ENCODE results near the gene PERM1. TPM values are rescaled to one million over a fixed set of nuclear protein-coding genes. Genes with fewer than 3 reads are reported as not detected.

PERM1 gene
- total and polyA plus RNA-seq, 2 of the 13 experiments (the other 11 are each of a cell fraction or from before 2014, with no cell fraction given), result 0.04 to 0.29 TPM

DNA sequence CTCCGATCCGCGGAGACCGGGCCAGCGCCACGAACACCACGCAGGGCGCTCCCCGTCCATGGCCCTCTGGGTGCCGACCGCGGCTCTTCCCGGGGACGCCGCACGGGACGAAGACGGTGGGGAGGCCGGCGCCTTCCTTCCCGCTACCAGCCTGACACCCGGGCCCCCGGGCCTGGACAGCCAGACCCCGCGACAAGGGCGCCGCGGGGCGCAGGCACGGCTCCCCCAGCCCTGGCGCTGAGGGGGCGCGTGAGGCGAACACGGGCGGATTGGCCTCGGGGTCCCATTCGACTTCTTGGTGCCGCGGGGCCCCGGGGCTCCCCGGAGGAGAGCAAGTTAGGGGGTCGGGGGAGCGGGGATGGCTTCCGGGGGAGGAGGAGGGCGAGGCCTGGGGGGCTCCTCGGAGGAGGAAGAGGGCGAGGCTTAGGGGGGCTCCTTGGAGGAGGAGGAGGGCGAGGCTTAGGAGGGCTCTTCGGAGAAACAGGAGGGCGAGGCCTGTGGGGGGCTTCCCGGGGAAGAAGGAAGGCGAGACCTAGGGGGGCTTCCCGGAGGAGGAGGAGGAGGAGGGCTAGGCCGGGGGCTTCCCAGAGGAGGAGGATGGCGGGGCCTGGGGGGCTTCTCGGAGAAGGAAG, 22.0 kb downstream of the PERM1 start:
- ATAC-seq (peak; percentile 65), FAIRE-seq (no peak), DNase-seq (ENCODE audit: low spot score) (no peak)
- TF ChIP-seq KDM3A (CRISPR knock-in tag; IDR thresholded peaks at IDR 0.05; ENCODE audit: low read depth) (peak; percentile 15; the same call in 1 of the 2 replicates), ZNF790 (CRISPR knock-in tag; IDR thresholded peaks at IDR 0.05; ENCODE audit: borderline replicate concordance) (peak; percentile 56; the same call in 1 of the 2 replicates), ELF1 (CRISPR knock-in tag; IDR thresholded peaks at IDR 0.05) (no peak), ZNF234 (CRISPR knock-in tag; conservative IDR thresholded peaks at IDR 0.05) (0 out of 2 replicates have a peak, but pooled peaks have one; percentile 17), ZNF777 (CRISPR knock-in tag; IDR thresholded peaks at IDR 0.05) (0 out of 2 replicates have a peak, but pooled peaks have one; percentile 0), ZNF788 (CRISPR knock-in tag; IDR thresholded peaks at IDR 0.05; ENCODE audit: borderline replicate concordance) (0 out of 2 replicates have a peak, but pooled peaks have one; percentile 0), ZNF20 (CRISPR knock-in tag; IDR thresholded peaks at IDR 0.05) (no peak), ARID2 (CRISPR knock-in tag; IDR thresholded peaks at IDR 0.05; ENCODE audit: borderline replicate concordance) (no peak), ZNF362 (CRISPR knock-in tag; IDR thresholded peaks at IDR 0.05; ENCODE audit: borderline replicate concordance) (no peak), ZNF670 (CRISPR knock-in tag; IDR thresholded peaks at IDR 0.05; ENCODE audit: borderline replicate concordance) (no peak), ZSCAN21 (CRISPR knock-in tag; IDR thresholded peaks at IDR 0.05; ENCODE audit: borderline replicate concordance) (no peak), ZSCAN31 (CRISPR knock-in tag; IDR thresholded peaks at IDR 0.05; ENCODE audit: low read depth) (0 out of 2 replicates have a peak, but pooled peaks have one; percentile 2), ZNF121 (CRISPR knock-in tag; IDR thresholded peaks at IDR 0.05) (peak; percentile 82)
- TF ChIP-seq, protein P1, sequence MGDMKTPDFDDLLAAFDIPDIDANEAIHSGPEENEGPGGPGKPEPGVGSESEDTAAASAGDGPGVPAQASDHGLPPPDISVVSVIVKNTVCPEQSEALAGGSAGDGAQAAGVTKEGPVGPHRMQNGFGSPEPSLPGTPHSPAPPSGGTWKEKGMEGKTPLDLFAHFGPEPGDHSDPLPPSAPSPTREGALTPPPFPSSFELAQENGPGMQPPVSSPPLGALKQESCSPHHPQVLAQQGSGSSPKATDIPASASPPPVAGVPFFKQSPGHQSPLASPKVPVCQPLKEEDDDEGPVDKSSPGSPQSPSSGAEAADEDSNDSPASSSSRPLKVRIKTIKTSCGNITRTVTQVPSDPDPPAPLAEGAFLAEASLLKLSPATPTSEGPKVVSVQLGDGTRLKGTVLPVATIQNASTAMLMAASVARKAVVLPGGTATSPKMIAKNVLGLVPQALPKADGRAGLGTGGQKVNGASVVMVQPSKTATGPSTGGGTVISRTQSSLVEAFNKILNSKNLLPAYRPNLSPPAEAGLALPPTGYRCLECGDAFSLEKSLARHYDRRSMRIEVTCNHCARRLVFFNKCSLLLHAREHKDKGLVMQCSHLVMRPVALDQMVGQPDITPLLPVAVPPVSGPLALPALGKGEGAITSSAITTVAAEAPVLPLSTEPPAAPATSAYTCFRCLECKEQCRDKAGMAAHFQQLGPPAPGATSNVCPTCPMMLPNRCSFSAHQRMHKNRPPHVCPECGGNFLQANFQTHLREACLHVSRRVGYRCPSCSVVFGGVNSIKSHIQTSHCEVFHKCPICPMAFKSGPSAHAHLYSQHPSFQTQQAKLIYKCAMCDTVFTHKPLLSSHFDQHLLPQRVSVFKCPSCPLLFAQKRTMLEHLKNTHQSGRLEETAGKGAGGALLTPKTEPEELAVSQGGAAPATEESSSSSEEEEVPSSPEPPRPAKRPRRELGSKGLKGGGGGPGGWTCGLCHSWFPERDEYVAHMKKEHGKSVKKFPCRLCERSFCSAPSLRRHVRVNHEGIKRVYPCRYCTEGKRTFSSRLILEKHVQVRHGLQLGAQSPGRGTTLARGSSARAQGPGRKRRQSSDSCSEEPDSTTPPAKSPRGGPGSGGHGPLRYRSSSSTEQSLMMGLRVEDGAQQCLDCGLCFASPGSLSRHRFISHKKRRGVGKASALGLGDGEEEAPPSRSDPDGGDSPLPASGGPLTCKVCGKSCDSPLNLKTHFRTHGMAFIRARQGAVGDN (CRISPR knock-in tag; IDR thresholded peaks at IDR 0.05), result peak; percentile 13; the same call in 1 of the 2 replicates
- H3K4me3 ChIP-seq (replicated peaks in 1 of 3; ENCODE audit: insufficient read depth in 1 of 3, low read depth in 2 of 3, low read length in 3 of 3), result peak overlapping the region; percentile 83 to 100 (median 99)
- ChIA-PET CTCF (ENCODE audit: low intra/inter-chr PET ratio, low total read pairs) (no interaction called here), POLR2A (interaction anchor here (0.6 to 1.7 kb wide), 2 partner anchors 19 to 42 kb away, joined by 3 to 10 read pairs; no protein-coding TSS in a partner anchor)
- in situ Hi-C loops (cut with HindIII; ENCODE audit: extremely low pct_ligation_motif_present, low pct_unique_long_range_greater_than_20kb), result no loop called here
- intact Hi-C loops (cut with micrococcal nuclease; ENCODE audit: unreplicated experiment), result loop anchor here (2.0 kb wide), 1 partner anchor 19 kb away; no protein-coding TSS in a partner anchor
- no peak overlapping the region for H3K27ac ChIP-seq (ENCODE audit: extremely low read length, insufficient read depth, low read length)
- no peaks in the 10 kb centered on the region for H3K9me3 ChIP-seq (ENCODE audit: low read length)
- H3K9ac ChIP-seq (ENCODE audit: insufficient read depth, low read depth, low read length), result peak overlapping the region; percentile 75
- H3K4me2 ChIP-seq (ENCODE audit: low read depth, low read length), result peak overlapping the region; percentile 88
- 6% methylated on average over 31 of the region's 57 CpGs for WGBS (ENCODE audit: low lambda C conversion rate)
- peaks cover 17% of the 10 kb centered on the region for H3K4me1 ChIP-seq (ENCODE audit: insufficient read depth, low read length)
- no TSS peak for BruUV-seq (replicated peaks)
- peaks cover 0 to 4% of the 10 kb centered on the region in 2 experiments; a peak in 1 of 5 replicates for H3K27me3 ChIP-seq (ENCODE audit: control insufficient read depth in 1 of 2, insufficient read depth in 2 of 2, low read length in 2 of 2)
- peaks cover 14 to 28% of the 10 kb centered on the region in 2 experiments for H3K36me3 ChIP-seq (replicated peaks in 1 of 2; ENCODE audit: control insufficient read depth in 1 of 2, insufficient read depth in 2 of 2, low read length in 2 of 2)
- peaks cover 21% of the 10 kb centered on the region for H3K79me2 ChIP-seq (ENCODE audit: insufficient read depth, low read length)
- H2AFZ ChIP-seq (ENCODE audit: low read length), result no peak overlapping the region
- H4K20me1 ChIP-seq (ENCODE audit: insufficient read depth, low read length), result peaks cover 13% of the 10 kb centered on the region
